Kidney epithelial cell (primary cell): ENCODE measurements around the gene KLHL29. TPM values are rescaled to one million over a fixed set of nuclear protein-coding genes. Genes with fewer than 3 reads are reported as not detected.

ENCODE experiments used
- DNase-seq: peaks from one replicate; pipeline ENCODE4 v3.0.0-alpha.2; 2010; ENCODE audit warnings: low read depth
- H3K27me3 ChIP-seq: 2 replicates; pipeline ENCODE4 v1.6.0; 2011; ENCODE audit warnings: low read length; ENCODE audit not compliant: control insufficient read depth, insufficient read depth
- H3K36me3 ChIP-seq: 2 replicates; pipeline ENCODE4 v1.5.1; 2011; ENCODE audit warnings: low read length; ENCODE audit not compliant: control insufficient read depth, insufficient read depth
- H3K4me3 ChIP-seq: 2 replicates; pipeline ENCODE4 v1.5.1; 2011; ENCODE audit warnings: low read depth, mild to moderate bottlenecking, control low read depth, low read length
- total RNA-seq: library from RNA; depleted of rRNA; stranded (reverse); fragments of >200 nt; gene quantifications from 2 replicates; pipeline ENCODE4 v1.2.3, GENCODE V29; 2015
- TF ChIP-seq, protein P1 (sequence below): IDR thresholded peaks from 2 replicates; pipeline ENCODE4 v1.5.1; 2011; ENCODE audit warnings: mild to moderate bottlenecking, moderate library complexity, low read length, control low read depth, inconsistent platforms; ENCODE audit not compliant: insufficient read depth, poor library complexity, severe bottlenecking

KLHL29 gene
- total RNA-seq, 1 donor from 2014 or later, result 12.4 TPM

DNA sequence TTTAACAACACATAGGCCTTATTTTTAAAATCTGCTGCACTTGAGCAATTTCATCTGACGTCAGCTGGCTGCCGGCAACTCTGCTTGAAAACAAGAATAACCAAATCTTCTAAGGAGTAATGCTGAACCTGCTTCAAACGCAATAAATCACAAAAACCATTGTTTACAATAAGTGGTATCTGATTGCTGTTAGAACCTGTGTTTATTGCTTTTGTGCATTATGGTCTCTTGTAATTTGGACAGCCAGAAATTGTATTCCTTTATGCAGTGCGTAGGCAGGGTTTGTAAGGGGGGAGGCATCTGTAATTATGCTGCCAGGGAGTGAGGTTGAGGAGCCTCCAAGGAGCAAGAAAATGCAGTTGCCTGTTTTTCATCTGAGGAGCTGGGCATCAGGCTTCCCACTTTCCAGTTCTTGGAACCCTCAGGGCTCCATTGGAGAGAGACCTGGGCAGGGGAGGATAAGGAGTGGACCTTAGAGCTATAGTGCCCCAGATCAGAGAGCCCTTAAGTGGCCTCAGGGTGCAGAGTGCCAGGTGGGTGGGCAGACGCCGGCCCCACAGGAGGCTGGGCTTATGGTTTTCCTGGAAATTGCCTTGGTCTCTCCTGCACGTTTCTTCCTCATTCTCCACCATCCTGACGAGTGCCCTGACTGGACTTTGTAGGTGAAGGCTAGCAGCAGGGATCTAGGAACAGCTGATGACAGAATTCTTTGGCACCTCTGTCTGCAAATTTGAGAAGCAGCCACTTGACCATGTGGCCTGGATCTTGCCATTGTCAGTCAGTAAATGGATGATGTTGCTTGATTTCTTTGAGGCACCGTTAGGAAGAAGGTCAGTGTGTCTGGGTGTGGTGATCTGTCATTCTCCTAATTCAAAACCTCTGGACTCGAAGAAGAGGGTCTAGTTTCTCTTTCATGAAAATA, 129.2 kb downstream of the KLHL29 start:
- H3K36me3 ChIP-seq, result no peaks in the 10 kb centered on the region
- TF ChIP-seq, protein P1, sequence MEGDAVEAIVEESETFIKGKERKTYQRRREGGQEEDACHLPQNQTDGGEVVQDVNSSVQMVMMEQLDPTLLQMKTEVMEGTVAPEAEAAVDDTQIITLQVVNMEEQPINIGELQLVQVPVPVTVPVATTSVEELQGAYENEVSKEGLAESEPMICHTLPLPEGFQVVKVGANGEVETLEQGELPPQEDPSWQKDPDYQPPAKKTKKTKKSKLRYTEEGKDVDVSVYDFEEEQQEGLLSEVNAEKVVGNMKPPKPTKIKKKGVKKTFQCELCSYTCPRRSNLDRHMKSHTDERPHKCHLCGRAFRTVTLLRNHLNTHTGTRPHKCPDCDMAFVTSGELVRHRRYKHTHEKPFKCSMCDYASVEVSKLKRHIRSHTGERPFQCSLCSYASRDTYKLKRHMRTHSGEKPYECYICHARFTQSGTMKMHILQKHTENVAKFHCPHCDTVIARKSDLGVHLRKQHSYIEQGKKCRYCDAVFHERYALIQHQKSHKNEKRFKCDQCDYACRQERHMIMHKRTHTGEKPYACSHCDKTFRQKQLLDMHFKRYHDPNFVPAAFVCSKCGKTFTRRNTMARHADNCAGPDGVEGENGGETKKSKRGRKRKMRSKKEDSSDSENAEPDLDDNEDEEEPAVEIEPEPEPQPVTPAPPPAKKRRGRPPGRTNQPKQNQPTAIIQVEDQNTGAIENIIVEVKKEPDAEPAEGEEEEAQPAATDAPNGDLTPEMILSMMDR, result no peak
- DNase-seq, result no peak

DNA sequence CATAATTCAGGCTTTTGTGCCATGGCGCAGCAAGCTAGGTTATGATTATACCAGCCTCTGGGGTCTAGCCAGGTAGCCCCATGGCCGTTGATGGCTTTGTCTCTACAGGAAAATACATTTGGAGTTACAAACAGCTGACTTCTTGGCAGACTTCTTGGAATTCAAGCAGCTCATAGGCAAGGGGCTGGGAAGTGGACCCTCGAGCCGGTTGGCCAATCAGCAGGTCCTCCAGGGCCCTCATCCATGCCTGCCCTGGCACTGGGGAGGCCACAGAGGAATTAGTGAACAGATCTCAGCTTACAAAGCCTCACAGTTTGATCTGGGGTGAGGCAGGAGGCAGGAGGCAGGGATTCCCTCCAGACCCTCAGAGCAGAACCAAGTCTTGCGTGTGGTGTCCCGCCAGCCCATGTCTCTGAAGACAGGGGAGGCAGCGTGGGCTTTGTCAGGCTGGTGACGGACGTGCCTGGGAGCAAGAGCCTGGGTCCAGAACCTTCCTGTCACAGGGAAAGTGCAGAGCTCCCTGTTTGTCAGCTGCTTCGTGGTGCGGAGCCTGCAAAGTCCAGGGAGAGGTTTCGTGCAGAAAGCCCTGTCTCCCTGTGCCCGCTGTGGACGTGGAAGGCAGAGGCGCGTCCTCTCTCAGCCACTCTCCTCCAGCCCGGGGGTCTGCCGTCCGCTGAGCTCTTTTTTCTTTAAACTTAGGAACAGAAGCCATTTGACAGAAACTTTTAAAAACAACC, 131.7 kb downstream of the KLHL29 start:
- Histone ChIP-seq H3K27me3 (no peaks in the 10 kb centered on the region), H3K36me3 (no peaks in the 10 kb centered on the region), H3K4me3 (no peak overlapping the region)
- DNase-seq, result no peak
- TF ChIP-seq, protein P1, result no peak

More for the DNA sequence above, 129.2 kb downstream of the KLHL29 start:
- Histone ChIP-seq H3K27me3 (no peaks in the 10 kb centered on the region), H3K4me3 (no peak overlapping the region)

DNA sequence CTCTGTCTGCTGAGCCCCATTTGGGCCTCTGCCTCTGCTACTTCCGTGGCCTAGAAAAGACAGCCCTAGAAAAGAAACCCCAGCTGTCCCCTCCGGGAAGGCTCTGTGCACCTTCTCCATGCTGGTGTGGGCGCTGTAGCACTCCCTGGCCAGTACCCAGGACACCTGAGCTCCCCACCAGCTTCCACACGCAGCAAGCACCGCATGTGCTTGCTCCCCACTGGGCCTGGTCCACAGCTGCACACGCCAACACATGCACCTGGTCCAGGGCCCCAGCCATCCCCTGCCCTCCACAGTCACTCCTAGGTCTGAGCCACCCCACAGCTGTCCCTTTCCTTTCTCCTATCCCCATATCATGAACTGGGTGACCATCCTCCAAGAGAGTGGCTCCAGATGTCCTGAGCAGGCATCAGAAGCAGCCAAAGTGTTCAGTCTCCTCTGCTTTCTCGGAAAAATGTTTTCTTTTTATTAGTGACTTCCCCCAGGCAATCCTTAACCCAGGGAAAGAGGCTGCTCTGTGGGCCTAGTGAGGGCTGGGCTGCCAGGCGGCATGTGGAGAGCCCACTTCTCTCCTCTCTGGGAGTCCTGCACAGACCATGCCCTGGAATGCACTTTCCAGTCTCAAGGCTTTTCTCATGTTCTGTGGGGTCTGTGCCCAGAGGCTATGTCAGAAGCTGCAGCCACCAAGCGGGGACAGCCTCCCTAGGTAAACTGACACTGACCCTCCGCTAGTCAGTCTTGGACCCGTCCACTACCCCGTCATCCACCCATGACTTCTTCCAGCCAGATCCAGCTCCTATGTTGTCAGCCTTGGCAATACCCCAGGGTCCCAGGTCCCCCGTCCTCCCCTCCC, 133.7 kb downstream of the KLHL29 start:
- Histone ChIP-seq H3K4me3 (no peak overlapping the region), H3K27me3 (no peaks in the 10 kb centered on the region), H3K36me3 (no peaks in the 10 kb centered on the region)
- TF ChIP-seq, protein P1, result no peak
- DNase-seq, result no peak

DNA sequence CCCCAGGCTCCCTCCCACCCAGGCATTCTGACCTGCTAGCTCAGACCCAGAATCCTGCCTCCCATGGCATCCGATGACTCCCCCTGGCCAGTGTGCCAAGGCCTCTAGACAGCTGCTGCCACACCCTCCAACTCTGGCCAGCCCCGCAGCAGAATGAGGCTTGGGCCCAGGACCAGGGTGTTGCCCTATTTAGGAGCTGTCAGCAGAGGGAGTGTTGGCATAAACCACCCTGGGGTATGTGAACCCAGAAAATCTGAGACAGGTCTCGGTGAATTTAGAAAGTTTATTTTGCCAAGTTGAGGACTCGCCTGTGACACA, 134.3 kb downstream of the KLHL29 start:
- H3K4me3 ChIP-seq, result no peak overlapping the region
- no peak for DNase-seq
- no peaks in the 10 kb centered on the region for H3K27me3 ChIP-seq
- H3K36me3 ChIP-seq, result no peaks in the 10 kb centered on the region
- TF ChIP-seq, protein P1, result no peak

DNA sequence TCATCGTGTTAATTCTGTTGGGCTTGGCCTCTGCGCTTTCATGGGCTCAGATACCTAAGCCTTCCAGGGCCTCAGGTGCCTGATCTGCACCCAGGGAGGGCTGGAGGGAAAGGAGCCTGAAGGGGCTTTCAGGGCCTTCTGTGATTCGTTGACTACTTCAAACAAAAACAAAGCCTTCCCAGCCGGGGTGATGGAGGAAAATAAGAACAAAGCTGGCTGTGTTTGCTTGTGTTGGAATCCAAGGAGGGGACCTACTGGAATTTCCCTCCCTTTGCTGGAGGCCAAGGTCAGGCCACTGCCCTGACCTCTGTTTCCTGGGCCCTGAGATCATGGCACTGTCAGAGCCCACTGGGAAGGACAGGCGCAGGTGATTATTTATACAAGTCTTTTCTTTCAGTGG, 135.3 kb downstream of the KLHL29 start:
- Histone ChIP-seq H3K36me3 (no peaks in the 10 kb centered on the region), H3K27me3 (no peaks in the 10 kb centered on the region), H3K4me3 (no peak overlapping the region)
- TF ChIP-seq, protein P1, result no peak
- no peak for DNase-seq
